Stomach (tissue), 4 donors: ENCODE data around the gene PHETA1.

ENCODE experiments used
- CTCF ChIP-seq, 7 experiments: fragments of 450-650 bp in 4 of 7; fragments of 200-600 bp in 3 of 7; sonication (generic) in 3 of 7; IDR thresholded peaks; one replicate each; pipeline ENCODE4 v1.5.1; 2016 to 2019; ENCODE audit warnings: antibody characterized with exemption in 7 of 7, control low read depth in 2 of 7, mild to moderate bottlenecking in 1 of 7
- EP300 ChIP-seq: sonication (generic); formaldehyde crosslinking; IDR thresholded peaks from one replicate; pipeline ENCODE4 v1.6.1; 2017; ENCODE audit warnings: antibody characterized with exemption
- POLR2A ChIP-seq, 4 donors: fragments of 450-650 bp; IDR thresholded peaks; one replicate each; pipeline ENCODE4 v1.6.1; 2016; ENCODE audit warnings: antibody characterized with exemption in 4 of 4, control low read depth in 2 of 4, mild to moderate bottlenecking in 1 of 4, moderate library complexity in 1 of 4
- POLR2AphosphoS5 ChIP-seq, 3 donors: sonication (generic); formaldehyde crosslinking; IDR thresholded peaks; one replicate each; pipeline ENCODE4 v1.6.1; 2016; ENCODE audit warnings: antibody characterized with exemption in 3 of 3

GRCh38 chr12:111390910-111391309 lies 22.0 kb upstream of the PHETA1 start:
- no peak for TF ChIP-seq CTCF (IDR thresholded peaks at IDR 0.05)
- TF ChIP-seq POLR2A (IDR thresholded peaks at IDR 0.05): no peak
- TF ChIP-seq POLR2AphosphoS5 (IDR thresholded peaks at IDR 0.05): no peak
- no peak for TF ChIP-seq EP300
